ENCODE results near the gene PDE8A. TPM values are rescaled to one million over a fixed set of nuclear protein-coding genes. Genes with fewer than 3 reads are reported as not detected.

The PDE8A gene
- total RNA-seq, 6 experiments from 2014 or later = 32.7 to 40.5 (median 37.4) TPM

GRCh38 chr15:85063522-85064079 is 81.9 kb downstream of the PDE8A start:
- H3K4me3 ChIP-seq = no peak overlapping the region
- intact Hi-C loops (cut with DNase I) = no loop called here
- no peak overlapping the region for H3K27ac ChIP-seq
- DNase-seq (no peak), ATAC-seq (no peak)
- TF ChIP-seq CTCF (IDR thresholded peaks at IDR 0.05) (no peak), POLR2A (IDR thresholded peaks at IDR 0.05) (no peak)
- H3K27me3 ChIP-seq = no peaks in the 10 kb centered on the region
- H3K4me1 ChIP-seq = peaks cover 0 to 4% (median 0%) of the 10 kb centered on the region in 4 donors
- H3K36me3 ChIP-seq = peaks cover 0 to 16% (median 5%) of the 10 kb centered on the region in 4 donors
- WGBS (ENCODE audit: insufficient coverage, low coverage, low lambda C conversion rate, missing lambda C conversion rate) = 82% methylated on average over 1 of the region's 1 CpG
- no peaks in the 10 kb centered on the region for H3K9me3 ChIP-seq

- H3K27ac ChIP-seq = no peak overlapping the region
- peaks cover 0 to 4% (median 0%) of the 10 kb centered on the region in 4 donors for H3K4me1 ChIP-seq
- ATAC-seq (no peak), DNase-seq (no peak)
- H3K27me3 ChIP-seq = no peaks in the 10 kb centered on the region
- no peak overlapping the region for H3K4me3 ChIP-seq
- H3K9me3 ChIP-seq = no peaks in the 10 kb centered on the region
- intact Hi-C loops (cut with DNase I) = no loop called here
- H3K36me3 ChIP-seq = peaks cover 0 to 17% (median 5%) of the 10 kb centered on the region in 4 donors
- TF ChIP-seq CTCF (IDR thresholded peaks at IDR 0.05) = no peak
- no peak for TF ChIP-seq POLR2A (IDR thresholded peaks at IDR 0.05)
- WGBS (ENCODE audit: insufficient coverage, low coverage, low lambda C conversion rate, missing lambda C conversion rate) = 90% methylated on average over 1 of the region's 1 CpG
Observed at GRCh38 chr15:85064710-85065109, 83.1 kb downstream of the PDE8A start.

GRCh38 chr15:85071061-85071460 is 89.4 kb downstream of the PDE8A start:
- Histone ChIP-seq H3K36me3 (peaks cover 0 to 17% (median 5%) of the 10 kb centered on the region in 4 donors), H3K4me3 (no peak overlapping the region), H3K27ac (no peak overlapping the region), H3K27me3 (no peaks in the 10 kb centered on the region), H3K9me3 (no peaks in the 10 kb centered on the region), H3K4me1 (no peaks in the 10 kb centered on the region)
- intact Hi-C loops (cut with DNase I) = no loop called here
- DNase-seq (no peak), ATAC-seq (no peak)
- WGBS (ENCODE audit: insufficient coverage, low coverage, low lambda C conversion rate, missing lambda C conversion rate) = 92% methylated on average over 2 of the region's 2 CpGs
- TF ChIP-seq POLR2A (IDR thresholded peaks at IDR 0.05) (no peak), CTCF (IDR thresholded peaks at IDR 0.05) (no peak)

GRCh38 chr15:85071504-85071903 is 89.8 kb downstream of the PDE8A start:
- peaks cover 0 to 17% (median 5%) of the 10 kb centered on the region in 4 donors for H3K36me3 ChIP-seq
- intact Hi-C loops (cut with DNase I) = no loop called here
- ATAC-seq = no peak

More at GRCh38 chr15:85071504-85071903, 89.8 kb downstream of the PDE8A start:
- H3K27me3 ChIP-seq = no peaks in the 10 kb centered on the region
- 69% methylated on average over 4 of the region's 4 CpGs for WGBS (ENCODE audit: insufficient coverage, low coverage, low lambda C conversion rate, missing lambda C conversion rate)
- no peaks in the 10 kb centered on the region for H3K4me1 ChIP-seq
- no peak overlapping the region for H3K27ac ChIP-seq
- H3K4me3 ChIP-seq = no peak overlapping the region
- no peaks in the 10 kb centered on the region for H3K9me3 ChIP-seq
- no peak for DNase-seq
- TF ChIP-seq POLR2A (IDR thresholded peaks at IDR 0.05) (no peak), CTCF (IDR thresholded peaks at IDR 0.05) (no peak)

All from right lobe of liver (tissue), 6 donors.